Liver (tissue), 9 donors: ENCODE data around the gene DNAJC5. TPM values are rescaled to one million over a fixed set of nuclear protein-coding genes. Genes with fewer than 3 reads are reported as not detected.

Experiments
- DNase-seq: peaks from one replicate; pipeline ENCODE4 v3.0.0-alpha.2; 2017; ENCODE audit warnings: low spot score
- H3K27ac ChIP-seq, 2 donors: one replicate each; pipeline ENCODE4 v1.7.0; 2013; ENCODE audit warnings: inconsistent platforms in 2 of 2, low read length in 2 of 2, control low read depth in 1 of 2, low read depth in 1 of 2, mild to moderate bottlenecking in 1 of 2
- H3K27me3 ChIP-seq, 4 donors: one replicate each; pipeline versions ENCODE4 v1.6.1 to v1.7.0; 2013; ENCODE audit warnings: low read length in 3 of 4, inconsistent platforms in 1 of 4, mild to moderate bottlenecking in 1 of 4, moderate library complexity in 1 of 4; ENCODE audit not compliant: control insufficient read depth in 4 of 4, insufficient read depth in 4 of 4
- H3K36me3 ChIP-seq, 4 donors: one replicate each; pipeline versions ENCODE4 v1.6.1 to v1.7.0; 2013; ENCODE audit warnings: low read length in 3 of 4, mild to moderate bottlenecking in 3 of 4, low read depth in 1 of 4, moderate library complexity in 1 of 4; ENCODE audit not compliant: control insufficient read depth in 4 of 4, insufficient read depth in 3 of 4
- H3K4me1 ChIP-seq, 4 donors: one replicate each; pipeline versions ENCODE4 v1.6.1 to v1.7.0; 2013; ENCODE audit warnings: low read length in 3 of 4, mild to moderate bottlenecking in 3 of 4, moderate library complexity in 1 of 4; ENCODE audit not compliant: control insufficient read depth in 4 of 4, insufficient read depth in 4 of 4
- H3K4me3 ChIP-seq, 3 donors: one replicate each; pipeline versions ENCODE4 v1.6.1 to v1.7.0; 2013; ENCODE audit warnings: low read length in 3 of 3, control low read depth in 1 of 3, low read depth in 1 of 3, mild to moderate bottlenecking in 1 of 3
- H3K9ac ChIP-seq, 2 donors: one replicate each; pipeline ENCODE4 v1.7.0; 2013; ENCODE audit warnings: low read length in 2 of 2, mild to moderate bottlenecking in 2 of 2, moderate library complexity in 2 of 2, control low read depth in 1 of 2, low read depth in 1 of 2
- H3K9me3 ChIP-seq, 4 donors: one replicate each; pipeline versions ENCODE4 v1.6.1 to v1.7.0; 2013; ENCODE audit warnings: low read length in 3 of 4; ENCODE audit not compliant: control insufficient read depth in 4 of 4
- ATF3 ChIP-seq: IDR thresholded peaks from 2 replicates; pipeline ENCODE4 v1.6.1; 2016; ENCODE audit warnings: antibody characterized with exemption
- CTCF ChIP-seq: fragments of 150-350 bp; IDR thresholded peaks from 2 replicates; pipeline ENCODE4 v1.5.1; 2017; ENCODE audit warnings: improper control_type of control experiment, low read depth, low read length; ENCODE audit not compliant: missing input control
- EGR1 ChIP-seq, 2 donors: IDR thresholded peaks; 2 replicates each; pipeline ENCODE4 v1.6.1; 2016 to 2018; ENCODE audit warnings: antibody characterized with exemption in 2 of 2, low read depth in 2 of 2
- FOXA2 ChIP-seq: IDR thresholded peaks from 2 replicates; pipeline ENCODE4 v1.6.1; 2016; ENCODE audit warnings: antibody characterized with exemption
- HNF4A ChIP-seq, 2 donors: conservative IDR thresholded peaks; 2 replicates each; pipeline ENCODE4 v1.6.1; 2016; ENCODE audit warnings: antibody characterized with exemption in 2 of 2, mild to moderate bottlenecking in 2 of 2
- HNF4G ChIP-seq: IDR thresholded peaks from 2 replicates; pipeline ENCODE4 v1.6.1; 2016; ENCODE audit warnings: antibody characterized with exemption
- JUND ChIP-seq, 2 donors: IDR thresholded peaks; 2 replicates each; pipeline ENCODE4 v1.6.1; 2016; ENCODE audit warnings: antibody characterized with exemption in 2 of 2
- NR2F2 ChIP-seq: IDR thresholded peaks from 2 replicates; pipeline ENCODE4 v1.6.1; 2016; ENCODE audit warnings: antibody characterized with exemption
- REST ChIP-seq: IDR thresholded peaks from 2 replicates; pipeline ENCODE4 v1.6.1; 2016; ENCODE audit warnings: antibody characterized with exemption, mild to moderate bottlenecking
- SP1 ChIP-seq: IDR thresholded peaks from 2 replicates; pipeline ENCODE4 v1.6.1; 2018; ENCODE audit warnings: antibody characterized with exemption, mild to moderate bottlenecking
- TAF1 ChIP-seq: conservative IDR thresholded peaks from 2 replicates; pipeline ENCODE4 v1.6.1; 2016; ENCODE audit warnings: antibody characterized with exemption, mild to moderate bottlenecking
- WGBS: extraction: QIAGEN DNeasy Blood & Tissue Kit; methylation state at CpG from one replicate; pipeline ENCODE4 v1.1.7; 2013; 5-methylcytosine and 5-hydroxymethylcytosine counted together
- polyA plus RNA-seq, 2 donors: library from polyadenylated mRNA; stranded (reverse) in 1 of 2; unstranded in 1 of 2; fragments of 200-250 nt in 1 of 2; fragments of >200 nt in 1 of 2; fragmentation: Nextera tagmentation in 1 of 2; extraction: Ambion mirVana in 1 of 2; gene quantifications; one replicate each; pipeline versions ENCODE4 v1.2.1 to v1.2.3, GENCODE V29; 2013 to 2015
- total RNA-seq, 2 donors: library from RNA; depleted of rRNA; stranded (reverse); fragments of >200 nt; gene quantifications; one replicate each; pipeline ENCODE4 v1.2.3, GENCODE V29; 2014
- donor health status: healthy.
- donor health status: healthy.
- donor health status: healthy.
- donor health status: healthy.
- donor health status: healthy.

Gene DNAJC5
- total and polyA plus RNA-seq, 4 donors: 8.2 to 28.6 (median 18.7) TPM

- 95% methylated on average over 27 of the region's 27 CpGs for WGBS
- no peak for DNase-seq
- Histone ChIP-seq H3K4me3 (no peak overlapping the region), H3K9ac (no peak overlapping the region), H3K27ac (no peak overlapping the region), H3K36me3 (peaks cover 12 to 60% (median 22%) of the 10 kb centered on the region in 4 donors), H3K9me3 (no peaks in the 10 kb centered on the region), H3K27me3 (no peaks in the 10 kb centered on the region), H3K4me1 (peaks cover under 1 to 15% (median 7%) of the 10 kb centered on the region in 4 donors)
- TF ChIP-seq CTCF: no peak
- no peak for TF ChIP-seq ATF3
- TF ChIP-seq JUND (IDR thresholded peaks at IDR 0.05): no peak
- no peak for TF ChIP-seq SP1
- TF ChIP-seq FOXA2: no peak
- no peak for TF ChIP-seq HNF4G
- no peak for TF ChIP-seq TAF1
Observed at GRCh38 chr20:63963348-63963741, 68.4 kb downstream of the DNAJC5 start.

GRCh38 chr20:63963784-63964301, 68.9 kb downstream of the DNAJC5 start:
- 95% methylated on average over 16 of the region's 16 CpGs for WGBS
- no peak for DNase-seq

More at GRCh38 chr20:63963784-63964301, 68.9 kb downstream of the DNAJC5 start:
- Histone ChIP-seq H3K4me3 (no peak overlapping the region), H3K27ac (no peak overlapping the region), H3K9ac (no peak overlapping the region), H3K4me1 (peaks cover 5 to 15% (median 10%) of the 10 kb centered on the region in 4 donors), H3K36me3 (peaks cover 10 to 58% (median 22%) of the 10 kb centered on the region in 4 donors), H3K27me3 (no peaks in the 10 kb centered on the region), H3K9me3 (no peaks in the 10 kb centered on the region)
- no peak for TF ChIP-seq NR2F2
- TF ChIP-seq TAF1: no peak
- TF ChIP-seq REST: no peak
- no peak for TF ChIP-seq HNF4A (conservative IDR thresholded peaks at IDR 0.05)
- TF ChIP-seq EGR1 (IDR thresholded peaks at IDR 0.05; ENCODE audit: low read depth in 2 of 2): no peak
